Measurements from ENCODE around the gene MRGPRD.

GRCh38 chr11:68998390-68998911 lies 17.7 kb upstream of the MRGPRD start:
- TF ChIP-seq CTCF (IDR thresholded peaks at IDR 0.05): no peak
- no peak for TF ChIP-seq POLR2A (IDR thresholded peaks at IDR 0.05)
- TF ChIP-seq POLR2AphosphoS5 (IDR thresholded peaks at IDR 0.05): peak; percentile 22
- no peak for TF ChIP-seq EP300 (IDR thresholded peaks at IDR 0.05)
